WTC11 (cell line): ENCODE measurements around the gene CDK10. TPM values are rescaled to one million over a fixed set of nuclear protein-coding genes. Genes with fewer than 3 reads are reported as not detected.

Experiments
- CBFB ChIP-seq: sonication (generic); formaldehyde crosslinking; IDR thresholded peaks from 2 replicates; pipeline ENCODE4 v1.8.1; 2022; ENCODE audit warnings: mild to moderate bottlenecking, low read depth, missing genetic modification reagents
- ELF4 ChIP-seq: sonication (generic); formaldehyde crosslinking; IDR thresholded peaks from 2 replicates; pipeline ENCODE4 v1.8.1; 2022; ENCODE audit warnings: low read depth, mild to moderate bottlenecking, moderate library complexity, missing genetic modification reagents
- ESRRA ChIP-seq: sonication (generic); formaldehyde crosslinking; IDR thresholded peaks from 2 replicates; pipeline ENCODE4 v1.8.1; 2022; ENCODE audit warnings: mild to moderate bottlenecking, missing genetic modification reagents, borderline replicate concordance
- FOXJ3 ChIP-seq: sonication (generic); formaldehyde crosslinking; IDR thresholded peaks from 2 replicates; pipeline ENCODE4 v1.9.0; 2021; ENCODE audit warnings: missing genetic modification reagents, mild to moderate bottlenecking, borderline replicate concordance
- FOXP1 ChIP-seq: sonication (generic); formaldehyde crosslinking; IDR thresholded peaks from 2 replicates; pipeline ENCODE4 v1.8.0; 2022; ENCODE audit warnings: missing genetic modification reagents, mild to moderate bottlenecking, moderate library complexity, borderline replicate concordance
- GABPB1 ChIP-seq: sonication (generic); formaldehyde crosslinking; IDR thresholded peaks from 2 replicates; pipeline ENCODE4 v1.8.1; 2023; ENCODE audit warnings: mild to moderate bottlenecking, missing genetic modification reagents
- KAT7 ChIP-seq: sonication (generic); formaldehyde crosslinking; IDR thresholded peaks from 2 replicates; pipeline ENCODE4 v1.8.1; 2023; ENCODE audit warnings: missing genetic modification reagents, mild to moderate bottlenecking, borderline replicate concordance
- MYBL2 ChIP-seq: sonication (generic); formaldehyde crosslinking; IDR thresholded peaks from 2 replicates; pipeline ENCODE4 v1.8.1; 2023; ENCODE audit warnings: mild to moderate bottlenecking, moderate library complexity, missing genetic modification reagents
- RORB ChIP-seq: fragments of 250-450 bp; sonication (Bioruptor Pico); IDR thresholded peaks from 2 replicates; pipeline ENCODE4 v1.9.0; 2021; ENCODE audit warnings: mild to moderate bottlenecking
- SMAD3 ChIP-seq: sonication (generic); formaldehyde crosslinking; IDR thresholded peaks from 2 replicates; pipeline ENCODE4 v1.8.0; 2022; ENCODE audit warnings: missing genetic modification reagents, mild to moderate bottlenecking, borderline replicate concordance
- TCF7 ChIP-seq: sonication (generic); formaldehyde crosslinking; IDR thresholded peaks from 2 replicates; pipeline ENCODE4 v1.8.0; 2022; ENCODE audit warnings: mild to moderate bottlenecking, low read depth, missing genetic modification reagents, moderate library complexity
- ZBTB21 ChIP-seq: sonication (generic); formaldehyde crosslinking; IDR thresholded peaks from 2 replicates; pipeline ENCODE4 v1.8.1; 2023; ENCODE audit warnings: mild to moderate bottlenecking, missing genetic modification reagents, borderline replicate concordance
- ZNF263 ChIP-seq: sonication (generic); formaldehyde crosslinking; IDR thresholded peaks from 2 replicates; pipeline ENCODE4 v1.8.1; 2022; ENCODE audit warnings: low read depth, mild to moderate bottlenecking, moderate library complexity, missing genetic modification reagents
- ZNF423 ChIP-seq: fragments of 250-450 bp; sonication (Bioruptor Pico); IDR thresholded peaks from 2 replicates; pipeline ENCODE4 v2.1.2; 2022; ENCODE audit warnings: mild to moderate bottlenecking, moderate library complexity
- total RNA-seq: library from RNA; stranded (reverse); gene quantifications from 3 replicates; pipeline ENCODE4 v1.2.3, GENCODE V29; 2021
- TF ChIP-seq, protein P1 (sequence below): sonication (generic); formaldehyde crosslinking; IDR thresholded peaks from 2 replicates; pipeline ENCODE4 v1.8.0; 2023; ENCODE audit warnings: missing genetic modification reagents, mild to moderate bottlenecking, borderline replicate concordance
- TF ChIP-seq, protein P2 (sequence below): sonication (generic); formaldehyde crosslinking; IDR thresholded peaks from 2 replicates; pipeline ENCODE4 v1.8.0; 2023; ENCODE audit warnings: missing genetic modification reagents
- TF ChIP-seq, protein P3 (sequence below): sonication (generic); formaldehyde crosslinking; IDR thresholded peaks from 2 replicates; pipeline ENCODE4 v1.8.1; 2023; ENCODE audit warnings: mild to moderate bottlenecking, missing genetic modification reagents, borderline replicate concordance
- TF ChIP-seq, protein P4 (sequence below): sonication (generic); formaldehyde crosslinking; IDR thresholded peaks from 2 replicates; pipeline ENCODE4 v1.8.0; 2022; ENCODE audit warnings: missing genetic modification reagents
- TF ChIP-seq, protein P5 (sequence below): sonication (generic); formaldehyde crosslinking; IDR thresholded peaks from 2 replicates; pipeline ENCODE4 v1.8.0; 2022; ENCODE audit warnings: mild to moderate bottlenecking, missing genetic modification reagents
- TF ChIP-seq, protein P6 (sequence below): sonication (generic); formaldehyde crosslinking; IDR thresholded peaks from 2 replicates; pipeline ENCODE4 v1.8.1; 2022; ENCODE audit warnings: mild to moderate bottlenecking, moderate library complexity, missing genetic modification reagents
- TF ChIP-seq, protein P7 (sequence below): sonication (generic); formaldehyde crosslinking; IDR thresholded peaks from 2 replicates; pipeline ENCODE4 v1.8.0; 2022; ENCODE audit warnings: mild to moderate bottlenecking, missing genetic modification reagents

The CDK10 gene
- total RNA-seq, 1 experiment from 2014 or later: 102 TPM

GRCh38 chr16:89686520-89687091, at the start of gene CDK10 (continued):
- TF ChIP-seq, protein P1, sequence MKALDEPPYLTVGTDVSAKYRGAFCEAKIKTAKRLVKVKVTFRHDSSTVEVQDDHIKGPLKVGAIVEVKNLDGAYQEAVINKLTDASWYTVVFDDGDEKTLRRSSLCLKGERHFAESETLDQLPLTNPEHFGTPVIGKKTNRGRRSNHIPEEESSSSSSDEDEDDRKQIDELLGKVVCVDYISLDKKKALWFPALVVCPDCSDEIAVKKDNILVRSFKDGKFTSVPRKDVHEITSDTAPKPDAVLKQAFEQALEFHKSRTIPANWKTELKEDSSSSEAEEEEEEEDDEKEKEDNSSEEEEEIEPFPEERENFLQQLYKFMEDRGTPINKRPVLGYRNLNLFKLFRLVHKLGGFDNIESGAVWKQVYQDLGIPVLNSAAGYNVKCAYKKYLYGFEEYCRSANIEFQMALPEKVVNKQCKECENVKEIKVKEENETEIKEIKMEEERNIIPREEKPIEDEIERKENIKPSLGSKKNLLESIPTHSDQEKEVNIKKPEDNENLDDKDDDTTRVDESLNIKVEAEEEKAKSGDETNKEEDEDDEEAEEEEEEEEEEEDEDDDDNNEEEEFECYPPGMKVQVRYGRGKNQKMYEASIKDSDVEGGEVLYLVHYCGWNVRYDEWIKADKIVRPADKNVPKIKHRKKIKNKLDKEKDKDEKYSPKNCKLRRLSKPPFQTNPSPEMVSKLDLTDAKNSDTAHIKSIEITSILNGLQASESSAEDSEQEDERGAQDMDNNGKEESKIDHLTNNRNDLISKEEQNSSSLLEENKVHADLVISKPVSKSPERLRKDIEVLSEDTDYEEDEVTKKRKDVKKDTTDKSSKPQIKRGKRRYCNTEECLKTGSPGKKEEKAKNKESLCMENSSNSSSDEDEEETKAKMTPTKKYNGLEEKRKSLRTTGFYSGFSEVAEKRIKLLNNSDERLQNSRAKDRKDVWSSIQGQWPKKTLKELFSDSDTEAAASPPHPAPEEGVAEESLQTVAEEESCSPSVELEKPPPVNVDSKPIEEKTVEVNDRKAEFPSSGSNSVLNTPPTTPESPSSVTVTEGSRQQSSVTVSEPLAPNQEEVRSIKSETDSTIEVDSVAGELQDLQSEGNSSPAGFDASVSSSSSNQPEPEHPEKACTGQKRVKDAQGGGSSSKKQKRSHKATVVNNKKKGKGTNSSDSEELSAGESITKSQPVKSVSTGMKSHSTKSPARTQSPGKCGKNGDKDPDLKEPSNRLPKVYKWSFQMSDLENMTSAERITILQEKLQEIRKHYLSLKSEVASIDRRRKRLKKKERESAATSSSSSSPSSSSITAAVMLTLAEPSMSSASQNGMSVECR (CRISPR knock-in tag): peak; percentile 73; the same call in 1 of the 2 replicates
- TF ChIP-seq, protein P2, sequence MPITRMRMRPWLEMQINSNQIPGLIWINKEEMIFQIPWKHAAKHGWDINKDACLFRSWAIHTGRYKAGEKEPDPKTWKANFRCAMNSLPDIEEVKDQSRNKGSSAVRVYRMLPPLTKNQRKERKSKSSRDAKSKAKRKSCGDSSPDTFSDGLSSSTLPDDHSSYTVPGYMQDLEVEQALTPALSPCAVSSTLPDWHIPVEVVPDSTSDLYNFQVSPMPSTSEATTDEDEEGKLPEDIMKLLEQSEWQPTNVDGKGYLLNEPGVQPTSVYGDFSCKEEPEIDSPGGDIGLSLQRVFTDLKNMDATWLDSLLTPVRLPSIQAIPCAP (CRISPR knock-in tag): peak; percentile 77; the same call in 1 of the 2 replicates
- TF ChIP-seq SMAD3 (CRISPR knock-in tag) (peak; percentile 76; the same call in 1 of the 2 replicates), GABPB1 (CRISPR knock-in tag) (no peak; the same call in 1 of the 2 replicates), TCF7 (CRISPR knock-in tag) (no peak), FOXJ3 (no peak), MYBL2 (peak; percentile 91), CBFB (CRISPR knock-in tag) (no peak), ELF4 (CRISPR knock-in tag) (peak; percentile 24; the same call in 1 of the 2 replicates), ZNF423 (CRISPR knock-in tag) (no peak), FOXP1 (peak; percentile 77), ESRRA (CRISPR knock-in tag) (peak; percentile 81; the same call in 1 of the 2 replicates), KAT7 (CRISPR knock-in tag) (0 out of 2 replicates have a peak, but pooled peaks have one; percentile 73), ZNF263 (CRISPR knock-in tag) (0 out of 2 replicates have a peak, but pooled peaks have one; percentile 18), RORB (CRISPR knock-in tag) (no peak), ZBTB21 (CRISPR knock-in tag) (no peak)
- TF ChIP-seq, protein P3, sequence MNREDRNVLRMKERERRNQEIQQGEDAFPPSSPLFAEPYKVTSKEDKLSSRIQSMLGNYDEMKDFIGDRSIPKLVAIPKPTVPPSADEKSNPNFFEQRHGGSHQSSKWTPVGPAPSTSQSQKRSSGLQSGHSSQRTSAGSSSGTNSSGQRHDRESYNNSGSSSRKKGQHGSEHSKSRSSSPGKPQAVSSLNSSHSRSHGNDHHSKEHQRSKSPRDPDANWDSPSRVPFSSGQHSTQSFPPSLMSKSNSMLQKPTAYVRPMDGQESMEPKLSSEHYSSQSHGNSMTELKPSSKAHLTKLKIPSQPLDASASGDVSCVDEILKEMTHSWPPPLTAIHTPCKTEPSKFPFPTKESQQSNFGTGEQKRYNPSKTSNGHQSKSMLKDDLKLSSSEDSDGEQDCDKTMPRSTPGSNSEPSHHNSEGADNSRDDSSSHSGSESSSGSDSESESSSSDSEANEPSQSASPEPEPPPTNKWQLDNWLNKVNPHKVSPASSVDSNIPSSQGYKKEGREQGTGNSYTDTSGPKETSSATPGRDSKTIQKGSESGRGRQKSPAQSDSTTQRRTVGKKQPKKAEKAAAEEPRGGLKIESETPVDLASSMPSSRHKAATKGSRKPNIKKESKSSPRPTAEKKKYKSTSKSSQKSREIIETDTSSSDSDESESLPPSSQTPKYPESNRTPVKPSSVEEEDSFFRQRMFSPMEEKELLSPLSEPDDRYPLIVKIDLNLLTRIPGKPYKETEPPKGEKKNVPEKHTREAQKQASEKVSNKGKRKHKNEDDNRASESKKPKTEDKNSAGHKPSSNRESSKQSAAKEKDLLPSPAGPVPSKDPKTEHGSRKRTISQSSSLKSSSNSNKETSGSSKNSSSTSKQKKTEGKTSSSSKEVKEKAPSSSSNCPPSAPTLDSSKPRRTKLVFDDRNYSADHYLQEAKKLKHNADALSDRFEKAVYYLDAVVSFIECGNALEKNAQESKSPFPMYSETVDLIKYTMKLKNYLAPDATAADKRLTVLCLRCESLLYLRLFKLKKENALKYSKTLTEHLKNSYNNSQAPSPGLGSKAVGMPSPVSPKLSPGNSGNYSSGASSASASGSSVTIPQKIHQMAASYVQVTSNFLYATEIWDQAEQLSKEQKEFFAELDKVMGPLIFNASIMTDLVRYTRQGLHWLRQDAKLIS (CRISPR knock-in tag): 0 out of 2 replicates have a peak, but pooled peaks have one; percentile 64
- TF ChIP-seq, protein P4, sequence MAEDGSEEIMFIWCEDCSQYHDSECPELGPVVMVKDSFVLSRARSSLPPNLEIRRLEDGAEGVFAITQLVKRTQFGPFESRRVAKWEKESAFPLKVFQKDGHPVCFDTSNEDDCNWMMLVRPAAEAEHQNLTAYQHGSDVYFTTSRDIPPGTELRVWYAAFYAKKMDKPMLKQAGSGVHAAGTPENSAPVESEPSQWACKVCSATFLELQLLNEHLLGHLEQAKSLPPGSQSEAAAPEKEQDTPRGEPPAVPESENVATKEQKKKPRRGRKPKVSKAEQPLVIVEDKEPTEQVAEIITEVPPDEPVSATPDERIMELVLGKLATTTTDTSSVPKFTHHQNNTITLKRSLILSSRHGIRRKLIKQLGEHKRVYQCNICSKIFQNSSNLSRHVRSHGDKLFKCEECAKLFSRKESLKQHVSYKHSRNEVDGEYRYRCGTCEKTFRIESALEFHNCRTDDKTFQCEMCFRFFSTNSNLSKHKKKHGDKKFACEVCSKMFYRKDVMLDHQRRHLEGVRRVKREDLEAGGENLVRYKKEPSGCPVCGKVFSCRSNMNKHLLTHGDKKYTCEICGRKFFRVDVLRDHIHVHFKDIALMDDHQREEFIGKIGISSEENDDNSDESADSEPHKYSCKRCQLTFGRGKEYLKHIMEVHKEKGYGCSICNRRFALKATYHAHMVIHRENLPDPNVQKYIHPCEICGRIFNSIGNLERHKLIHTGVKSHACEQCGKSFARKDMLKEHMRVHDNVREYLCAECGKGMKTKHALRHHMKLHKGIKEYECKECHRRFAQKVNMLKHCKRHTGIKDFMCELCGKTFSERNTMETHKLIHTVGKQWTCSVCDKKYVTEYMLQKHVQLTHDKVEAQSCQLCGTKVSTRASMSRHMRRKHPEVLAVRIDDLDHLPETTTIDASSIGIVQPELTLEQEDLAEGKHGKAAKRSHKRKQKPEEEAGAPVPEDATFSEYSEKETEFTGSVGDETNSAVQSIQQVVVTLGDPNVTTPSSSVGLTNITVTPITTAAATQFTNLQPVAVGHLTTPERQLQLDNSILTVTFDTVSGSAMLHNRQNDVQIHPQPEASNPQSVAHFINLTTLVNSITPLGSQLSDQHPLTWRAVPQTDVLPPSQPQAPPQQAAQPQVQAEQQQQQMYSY (CRISPR knock-in tag): no peak
- TF ChIP-seq, protein P5, sequence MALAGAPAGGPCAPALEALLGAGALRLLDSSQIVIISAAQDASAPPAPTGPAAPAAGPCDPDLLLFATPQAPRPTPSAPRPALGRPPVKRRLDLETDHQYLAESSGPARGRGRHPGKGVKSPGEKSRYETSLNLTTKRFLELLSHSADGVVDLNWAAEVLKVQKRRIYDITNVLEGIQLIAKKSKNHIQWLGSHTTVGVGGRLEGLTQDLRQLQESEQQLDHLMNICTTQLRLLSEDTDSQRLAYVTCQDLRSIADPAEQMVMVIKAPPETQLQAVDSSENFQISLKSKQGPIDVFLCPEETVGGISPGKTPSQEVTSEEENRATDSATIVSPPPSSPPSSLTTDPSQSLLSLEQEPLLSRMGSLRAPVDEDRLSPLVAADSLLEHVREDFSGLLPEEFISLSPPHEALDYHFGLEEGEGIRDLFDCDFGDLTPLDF: peak; percentile 33; the same call in 1 of the 2 replicates
- TF ChIP-seq, protein P6, sequence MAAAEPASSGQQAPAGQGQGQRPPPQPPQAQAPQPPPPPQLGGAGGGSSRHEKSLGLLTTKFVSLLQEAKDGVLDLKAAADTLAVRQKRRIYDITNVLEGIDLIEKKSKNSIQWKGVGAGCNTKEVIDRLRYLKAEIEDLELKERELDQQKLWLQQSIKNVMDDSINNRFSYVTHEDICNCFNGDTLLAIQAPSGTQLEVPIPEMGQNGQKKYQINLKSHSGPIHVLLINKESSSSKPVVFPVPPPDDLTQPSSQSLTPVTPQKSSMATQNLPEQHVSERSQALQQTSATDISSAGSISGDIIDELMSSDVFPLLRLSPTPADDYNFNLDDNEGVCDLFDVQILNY (CRISPR knock-in tag): 0 out of 2 replicates have a peak, but pooled peaks have one; percentile 87
- TF ChIP-seq, protein P7, sequence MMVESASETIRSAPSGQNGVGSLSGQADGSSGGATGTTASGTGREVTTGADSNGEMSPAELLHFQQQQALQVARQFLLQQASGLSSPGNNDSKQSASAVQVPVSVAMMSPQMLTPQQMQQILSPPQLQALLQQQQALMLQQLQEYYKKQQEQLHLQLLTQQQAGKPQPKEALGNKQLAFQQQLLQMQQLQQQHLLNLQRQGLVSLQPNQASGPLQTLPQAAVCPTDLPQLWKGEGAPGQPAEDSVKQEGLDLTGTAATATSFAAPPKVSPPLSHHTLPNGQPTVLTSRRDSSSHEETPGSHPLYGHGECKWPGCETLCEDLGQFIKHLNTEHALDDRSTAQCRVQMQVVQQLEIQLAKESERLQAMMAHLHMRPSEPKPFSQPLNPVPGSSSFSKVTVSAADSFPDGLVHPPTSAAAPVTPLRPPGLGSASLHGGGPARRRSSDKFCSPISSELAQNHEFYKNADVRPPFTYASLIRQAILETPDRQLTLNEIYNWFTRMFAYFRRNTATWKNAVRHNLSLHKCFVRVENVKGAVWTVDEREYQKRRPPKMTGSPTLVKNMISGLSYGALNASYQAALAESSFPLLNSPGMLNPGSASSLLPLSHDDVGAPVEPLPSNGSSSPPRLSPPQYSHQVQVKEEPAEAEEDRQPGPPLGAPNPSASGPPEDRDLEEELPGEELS (CRISPR knock-in tag): 0 out of 2 replicates have a peak, but pooled peaks have one; percentile 26
